ENCODE measurements around the gene PLCH1.
"Not testable (repeated sequence)": the region's sequence is repeated elsewhere in the genome, so short reads cannot be mapped to it uniquely, and the experiment has no call there.

Gene PLCH1

DNA sequence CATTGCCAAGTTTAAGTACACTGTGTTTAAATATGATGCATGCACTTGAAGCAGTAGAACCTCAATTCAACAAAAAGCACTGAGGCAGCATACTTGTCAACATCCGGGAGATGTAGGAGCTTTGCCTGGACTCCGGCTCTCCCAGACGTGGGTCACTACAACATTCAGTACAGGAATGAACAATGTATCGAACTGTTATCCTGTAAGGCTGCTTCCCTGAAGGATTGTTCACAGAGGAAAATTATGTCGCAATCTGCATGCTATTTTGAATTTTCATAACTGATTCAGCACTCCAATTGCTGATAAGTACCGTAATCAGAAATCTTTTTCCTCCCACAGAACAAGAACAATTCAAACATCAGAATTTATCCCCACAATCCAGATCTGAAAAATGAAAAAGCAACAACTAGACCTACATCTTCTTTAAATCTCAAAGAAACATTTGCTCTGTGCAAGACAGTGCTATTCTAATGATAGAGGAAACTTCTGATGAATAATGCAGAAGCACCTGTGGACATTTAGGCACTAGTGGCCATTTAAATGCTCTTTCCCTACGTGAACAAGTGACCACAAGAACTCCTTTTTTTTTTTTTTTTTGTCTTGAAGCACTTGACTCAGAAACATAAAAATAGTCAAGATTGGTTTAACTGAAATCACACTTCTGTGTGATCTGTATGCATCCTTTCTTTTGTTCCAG is 113.4 kb downstream of the PLCH1 start:
- no peak for DNase-seq (ENCODE audit: low spot score)
- TF ChIP-seq, protein P1, sequence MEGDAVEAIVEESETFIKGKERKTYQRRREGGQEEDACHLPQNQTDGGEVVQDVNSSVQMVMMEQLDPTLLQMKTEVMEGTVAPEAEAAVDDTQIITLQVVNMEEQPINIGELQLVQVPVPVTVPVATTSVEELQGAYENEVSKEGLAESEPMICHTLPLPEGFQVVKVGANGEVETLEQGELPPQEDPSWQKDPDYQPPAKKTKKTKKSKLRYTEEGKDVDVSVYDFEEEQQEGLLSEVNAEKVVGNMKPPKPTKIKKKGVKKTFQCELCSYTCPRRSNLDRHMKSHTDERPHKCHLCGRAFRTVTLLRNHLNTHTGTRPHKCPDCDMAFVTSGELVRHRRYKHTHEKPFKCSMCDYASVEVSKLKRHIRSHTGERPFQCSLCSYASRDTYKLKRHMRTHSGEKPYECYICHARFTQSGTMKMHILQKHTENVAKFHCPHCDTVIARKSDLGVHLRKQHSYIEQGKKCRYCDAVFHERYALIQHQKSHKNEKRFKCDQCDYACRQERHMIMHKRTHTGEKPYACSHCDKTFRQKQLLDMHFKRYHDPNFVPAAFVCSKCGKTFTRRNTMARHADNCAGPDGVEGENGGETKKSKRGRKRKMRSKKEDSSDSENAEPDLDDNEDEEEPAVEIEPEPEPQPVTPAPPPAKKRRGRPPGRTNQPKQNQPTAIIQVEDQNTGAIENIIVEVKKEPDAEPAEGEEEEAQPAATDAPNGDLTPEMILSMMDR (IDR thresholded peaks at IDR 0.05; ENCODE audit: extremely low read depth, insufficient read depth, missing control alignments): no peak
- in situ Hi-C loops (cut with MboI; ENCODE audit: low pct_unique_long_range_greater_than_20kb, low sequenced_read_pairs, unreplicated experiment): no loop called here

DNA sequence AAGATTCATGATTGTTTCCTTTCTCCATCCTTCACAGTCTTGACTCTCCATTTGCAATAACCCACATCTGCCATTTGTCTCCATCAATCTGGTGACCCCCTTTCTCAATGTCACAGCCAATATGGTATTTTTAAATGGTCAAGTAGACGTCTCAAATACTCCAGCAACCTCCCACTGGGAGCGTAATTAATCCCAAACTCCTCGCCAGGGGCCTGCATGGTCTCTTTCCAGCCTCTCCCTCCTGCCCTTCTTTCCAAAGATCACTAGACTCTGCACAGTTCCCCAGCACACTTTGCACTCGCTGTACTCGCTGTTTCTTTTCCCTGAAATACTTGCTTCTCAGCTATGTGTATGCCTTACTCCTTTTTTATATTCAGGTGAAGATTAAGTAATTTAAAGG is 115.3 kb downstream of the PLCH1 start:
- in situ Hi-C loops (cut with MboI; ENCODE audit: low pct_unique_long_range_greater_than_20kb, low sequenced_read_pairs, unreplicated experiment): no loop called here
- TF ChIP-seq, protein P1 (IDR thresholded peaks at IDR 0.05; ENCODE audit: extremely low read depth, insufficient read depth, missing control alignments): no peak
- DNase-seq (ENCODE audit: low spot score): no peak

- in situ Hi-C loops (cut with MboI; ENCODE audit: low pct_unique_long_range_greater_than_20kb, low sequenced_read_pairs, unreplicated experiment): no loop called here
- no peak for DNase-seq (ENCODE audit: low spot score)
- TF ChIP-seq, protein P1 (IDR thresholded peaks at IDR 0.05; ENCODE audit: extremely low read depth, insufficient read depth, missing control alignments): no peak
These were observed 115.8 kb downstream of the PLCH1 start for GRCh38 chr3:155629056-155629455.

DNA sequence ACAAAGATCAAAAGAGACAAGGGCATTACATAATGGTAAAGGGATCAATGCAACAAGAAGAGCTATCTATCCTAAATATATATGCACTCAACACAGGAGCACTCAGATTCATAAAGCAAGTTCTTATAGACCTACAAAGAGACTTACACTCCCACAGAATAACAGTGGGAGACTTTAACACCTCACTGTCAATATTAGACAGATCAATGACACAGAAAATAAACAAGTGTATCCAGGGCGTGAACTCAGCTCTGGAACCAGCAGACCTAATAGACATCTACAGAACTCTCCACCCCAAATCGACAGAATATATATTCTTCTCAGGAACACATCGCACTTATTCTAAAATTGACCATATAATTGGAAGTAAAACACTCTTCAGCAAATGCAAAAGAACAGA is 122.2 kb downstream of the PLCH1 start:
- in situ Hi-C loops (cut with MboI; ENCODE audit: low pct_unique_long_range_greater_than_20kb, low sequenced_read_pairs, unreplicated experiment); DNase-seq (ENCODE audit: low spot score): not testable (repeated sequence)

- in situ Hi-C loops (cut with MboI; ENCODE audit: low pct_unique_long_range_greater_than_20kb, low sequenced_read_pairs, unreplicated experiment); DNase-seq (ENCODE audit: low spot score): not testable (repeated sequence)
These were observed 124.3 kb downstream of the PLCH1 start for GRCh38 chr3:155620552-155620951.

DNA sequence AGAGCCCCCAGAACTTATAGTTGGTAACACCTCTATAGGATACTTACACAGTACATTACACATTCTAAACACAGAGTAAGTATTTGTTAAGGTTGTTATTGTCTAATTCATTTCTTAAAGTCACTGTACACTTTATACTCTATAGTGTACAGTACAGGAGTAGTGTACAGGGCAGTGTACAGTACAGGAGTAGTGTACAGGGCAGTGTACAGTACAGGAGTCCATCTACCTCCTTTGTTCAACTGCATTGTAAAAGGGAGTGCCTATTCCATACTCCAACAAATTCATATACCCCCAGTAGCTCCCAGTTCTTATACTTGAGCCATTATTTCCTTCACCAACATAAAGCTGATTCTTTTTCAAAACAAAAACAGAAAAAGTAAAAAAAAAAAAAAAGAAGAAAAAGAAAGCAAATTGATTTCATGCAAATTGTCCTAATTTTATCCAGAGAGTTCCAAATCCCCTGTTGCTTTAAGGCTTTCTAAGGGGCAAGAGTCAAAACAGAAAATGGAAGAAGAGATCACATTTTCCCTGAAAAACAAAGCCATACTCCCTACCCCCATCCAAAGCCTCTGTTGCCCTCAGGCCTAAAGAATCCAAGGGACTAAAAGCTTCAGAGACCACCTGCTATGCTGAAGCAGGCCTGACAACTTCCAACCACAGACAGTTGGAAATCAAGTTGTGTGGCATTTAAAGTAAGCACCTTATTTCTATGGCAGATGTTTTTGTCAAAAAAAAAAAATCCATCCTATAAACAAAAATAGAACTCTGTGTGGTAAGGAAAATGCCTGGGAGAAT is 125.6 kb downstream of the PLCH1 start:
- TF ChIP-seq, protein P1 (IDR thresholded peaks at IDR 0.05; ENCODE audit: extremely low read depth, insufficient read depth, missing control alignments): no peak
- no peak for DNase-seq (ENCODE audit: low spot score)
- in situ Hi-C loops (cut with MboI; ENCODE audit: low pct_unique_long_range_greater_than_20kb, low sequenced_read_pairs, unreplicated experiment): no loop called here

DNA sequence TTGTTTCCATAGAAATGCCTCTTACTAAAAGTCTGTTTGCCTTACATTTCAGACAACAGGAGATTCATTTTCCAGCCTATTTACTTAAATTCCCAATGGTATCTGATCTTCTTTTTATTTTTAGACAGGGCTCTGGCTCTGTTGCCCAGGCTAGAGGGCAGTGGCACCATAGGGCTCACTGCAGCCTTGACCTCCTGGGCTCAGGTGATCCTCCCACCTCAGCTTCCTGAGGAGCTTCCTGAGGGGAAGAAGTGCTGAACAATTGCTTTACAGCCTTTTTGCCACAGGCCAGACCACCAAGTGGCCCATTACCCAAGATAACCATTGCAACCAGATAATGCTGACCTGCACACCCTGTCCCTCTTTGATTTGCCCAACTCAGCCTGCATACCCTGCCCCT is 126.3 kb downstream of the PLCH1 start:
- in situ Hi-C loops (cut with MboI; ENCODE audit: low pct_unique_long_range_greater_than_20kb, low sequenced_read_pairs, unreplicated experiment): no loop called here
- DNase-seq (ENCODE audit: low spot score): no peak
- TF ChIP-seq, protein P1 (IDR thresholded peaks at IDR 0.05; ENCODE audit: extremely low read depth, insufficient read depth, missing control alignments): no peak

All from GM13977 (cell line).